HG03521 (cell line): ENCODE data around the gene GAK.
"Not testable (repeated sequence)": the region's sequence is repeated elsewhere in the genome, so short reads cannot be mapped to it uniquely, and the experiment has no call there.

ENCODE experiments used
- ATAC-seq: cut with Tn5 transposase; IDR thresholded peaks from one replicate; pipeline ENCODE4 v1.9.1; 2021; ENCODE audit warnings: mild to moderate bottlenecking, moderate library complexity; ENCODE audit not compliant: unreplicated experiment

Gene GAK

GRCh38 chr4:821181-821591, 110.9 kb downstream of the GAK start:
- ATAC-seq, result no peak

DNA sequence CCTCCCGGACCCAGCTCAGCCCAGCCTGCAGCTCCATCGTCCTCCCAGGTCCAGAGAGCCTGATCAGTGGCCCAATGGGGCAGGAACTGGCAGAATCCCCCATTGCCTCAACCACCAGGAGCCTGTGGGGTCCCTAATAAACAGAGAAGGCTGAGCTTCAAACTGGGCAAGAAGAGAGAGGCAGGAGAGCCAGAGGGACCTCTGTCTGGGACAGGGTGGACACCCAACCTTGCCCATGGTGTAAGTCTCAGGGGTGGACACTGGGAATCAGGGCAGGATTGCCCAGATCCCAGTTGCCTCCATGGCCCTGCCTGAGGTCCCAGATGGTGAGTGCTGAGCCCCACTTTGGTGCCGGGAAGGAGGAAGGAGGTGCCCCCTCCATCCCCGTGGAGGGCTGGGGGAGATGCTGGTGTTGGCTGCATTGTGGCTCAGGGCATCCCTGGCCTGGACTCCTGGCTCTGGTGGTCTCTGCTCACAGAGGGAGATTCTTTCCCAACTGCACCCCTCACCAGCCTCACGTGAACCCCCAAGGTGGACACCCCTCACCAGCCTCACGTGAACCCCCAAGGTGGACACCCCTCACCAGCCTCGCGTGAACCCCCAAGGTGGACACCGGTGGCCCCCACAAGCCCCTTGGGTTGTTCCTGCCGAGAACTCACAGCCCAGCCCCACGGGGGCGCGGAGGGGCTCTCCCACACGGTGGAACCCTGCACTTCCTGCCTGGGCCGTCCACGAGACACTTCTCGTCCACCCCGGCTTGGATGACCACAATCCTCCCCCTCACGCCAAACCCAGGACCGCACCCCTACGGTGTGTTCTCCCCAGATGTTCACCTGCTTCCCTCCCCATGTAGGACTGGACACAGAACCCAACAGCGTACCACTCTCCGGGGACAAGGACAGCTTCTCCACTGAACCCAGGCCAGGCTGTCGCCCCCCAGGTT, 111.6 kb downstream of the GAK start:
- ATAC-seq, result no peak

GRCh38 chr4:819401-820229, 112.5 kb downstream of the GAK start:
- ATAC-seq, result no peak

GRCh38 chr4:818106-818921, 113.8 kb downstream of the GAK start:
- no peak for ATAC-seq

GRCh38 chr4:815464-816146, 116.5 kb downstream of the GAK start:
- no peak for ATAC-seq

GRCh38 chr4:814312-814850, 117.7 kb downstream of the GAK start:
- ATAC-seq, result no peak

GRCh38 chr4:813900-814299, 118.2 kb downstream of the GAK start:
- no peak for ATAC-seq

- no peak for ATAC-seq
Observed at GRCh38 chr4:808860-809570, 123.1 kb downstream of the GAK start.

DNA sequence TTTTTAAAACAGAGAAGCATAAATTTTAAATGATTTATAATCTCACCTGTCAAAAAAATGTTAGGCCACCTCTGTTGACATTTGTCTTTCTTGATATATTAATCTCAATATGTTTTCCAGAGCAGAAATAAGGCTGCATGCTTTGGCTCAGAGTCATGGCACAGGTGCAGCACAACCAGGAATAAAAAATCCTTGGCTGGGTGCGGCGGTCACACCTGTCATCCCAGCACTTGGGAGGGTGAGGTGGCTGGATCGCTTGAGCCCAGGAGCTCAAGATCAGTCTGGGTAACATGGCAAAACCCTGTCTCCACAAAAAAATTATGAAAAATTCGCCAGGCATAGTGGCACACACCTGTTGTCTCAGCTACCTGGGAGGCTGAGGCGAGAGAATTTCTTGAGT, 124.3 kb downstream of the GAK start:
- no peak for ATAC-seq

DNA sequence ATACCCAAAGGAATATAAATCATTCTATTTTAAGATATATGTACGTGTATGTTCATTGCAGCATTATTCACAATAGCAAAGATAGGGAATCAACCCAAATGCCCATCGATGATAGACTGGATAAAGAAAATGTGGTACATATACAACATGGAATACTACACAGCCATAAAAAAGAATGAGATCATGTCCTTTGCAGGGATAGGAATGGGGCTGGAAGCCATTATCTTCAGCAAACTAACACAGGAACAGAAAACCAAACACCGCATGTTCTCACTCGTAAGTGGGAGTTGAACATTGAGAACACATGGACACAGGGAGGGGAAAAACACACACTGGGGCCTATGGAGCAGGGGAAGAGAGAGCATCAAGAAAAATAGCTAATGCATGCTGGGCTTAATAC, 125.1 kb downstream of the GAK start:
- ATAC-seq, result not testable (repeated sequence)

GRCh38 chr4:804804-805203, 127.3 kb downstream of the GAK start:
- ATAC-seq, result no peak

DNA sequence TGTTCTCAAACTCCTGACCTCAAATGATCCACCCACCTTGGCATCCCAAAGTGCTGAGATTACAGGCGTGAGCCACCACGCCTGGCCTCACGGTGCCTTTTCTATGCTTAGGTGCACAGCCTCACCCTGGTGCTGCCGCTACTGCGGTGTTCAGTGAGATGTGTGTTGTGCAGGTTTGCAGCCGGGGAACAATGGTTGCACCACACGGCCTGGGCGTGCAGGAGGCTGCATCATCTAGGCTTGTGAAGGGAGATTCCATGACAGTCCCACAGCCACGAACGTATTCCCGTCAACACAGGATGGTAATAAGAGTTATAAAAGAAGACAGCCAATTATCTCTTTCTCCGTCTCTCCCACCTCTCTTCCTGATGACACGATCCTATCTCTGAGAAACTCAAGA, 128.2 kb downstream of the GAK start:
- no peak for ATAC-seq

DNA sequence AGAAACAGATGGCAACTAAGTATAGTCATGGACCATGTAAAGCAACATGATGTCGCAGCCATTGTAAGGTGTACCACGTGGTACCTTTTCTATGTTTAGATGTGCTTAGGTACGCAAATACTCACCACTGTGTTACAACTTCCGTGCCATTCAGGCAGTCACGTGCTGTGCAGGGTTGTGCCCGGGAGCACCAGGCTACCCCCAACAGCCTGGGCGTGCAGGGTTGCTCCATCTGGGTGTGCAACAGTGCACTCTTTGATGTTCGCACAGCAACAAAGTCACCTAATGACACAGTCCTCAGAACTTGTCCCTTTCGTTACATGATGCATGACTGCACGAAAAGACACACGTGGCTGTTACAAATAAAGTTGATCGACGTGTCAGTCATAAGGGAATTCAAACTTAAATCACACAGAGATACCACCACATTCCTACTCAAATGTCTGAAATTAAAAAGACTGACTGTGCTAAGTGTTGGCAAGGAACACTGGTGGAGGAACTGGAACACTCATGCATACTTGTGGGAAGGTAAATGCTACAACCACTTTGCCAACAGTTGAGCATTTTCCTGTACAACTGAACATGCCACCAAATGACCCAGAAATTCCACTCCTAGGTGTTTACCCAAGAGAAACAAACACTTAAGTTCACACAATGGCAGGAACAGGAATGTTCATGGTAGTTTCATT, 130.5 kb downstream of the GAK start:
- ATAC-seq, result no peak
